ENCODE data around the gene FNDC3A. TPM values are rescaled to one million over a fixed set of nuclear protein-coding genes. Genes with fewer than 3 reads are reported as not detected.
A peak's percentile ranks its signal among the peaks of the same experiment; 100 is the strongest.

The FNDC3A gene
- total RNA-seq, 1 donor from 2014 or later, result 69.3 TPM

DNA sequence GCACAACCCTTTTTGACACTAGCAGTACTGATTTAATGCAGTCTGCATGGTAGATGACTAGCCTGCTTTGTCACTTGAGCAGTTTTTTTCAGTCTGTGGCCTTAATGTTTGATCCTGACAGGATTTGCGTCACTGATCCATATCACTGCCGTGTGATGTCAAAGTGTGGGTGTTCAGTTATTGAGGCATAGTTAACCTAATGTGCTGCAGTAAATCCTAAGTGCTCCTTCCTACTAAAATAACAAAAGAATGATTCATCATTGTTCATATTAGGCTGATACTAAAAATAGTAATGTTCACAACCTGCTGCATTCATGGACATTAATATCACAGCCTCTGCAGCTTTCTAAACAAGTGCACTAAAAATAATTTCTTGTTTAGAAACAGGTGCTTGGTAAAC is 122.5 kb downstream of the FNDC3A start:
- Histone ChIP-seq H3K36me3 (no peaks in the 10 kb centered on the region), H3K4me3 (no peak overlapping the region), H3K4me2 (no peak overlapping the region), H3K9me3 (ENCODE audit: low read depth) (no peaks in the 10 kb centered on the region), H3K79me2 (ENCODE audit: low read depth) (no peaks in the 10 kb centered on the region), H3K27me3 (no peaks in the 10 kb centered on the region), H2AFZ (replicated peaks) (no peak overlapping the region), H4K20me1 (ENCODE audit: low read depth) (no peaks in the 10 kb centered on the region), H3K9ac (no peak overlapping the region), H3K4me1 (no peaks in the 10 kb centered on the region), H3F3A (ENCODE audit: low read depth) (no peaks in the 10 kb centered on the region), H3K27ac (no peak overlapping the region)
- TF ChIP-seq, protein P1, sequence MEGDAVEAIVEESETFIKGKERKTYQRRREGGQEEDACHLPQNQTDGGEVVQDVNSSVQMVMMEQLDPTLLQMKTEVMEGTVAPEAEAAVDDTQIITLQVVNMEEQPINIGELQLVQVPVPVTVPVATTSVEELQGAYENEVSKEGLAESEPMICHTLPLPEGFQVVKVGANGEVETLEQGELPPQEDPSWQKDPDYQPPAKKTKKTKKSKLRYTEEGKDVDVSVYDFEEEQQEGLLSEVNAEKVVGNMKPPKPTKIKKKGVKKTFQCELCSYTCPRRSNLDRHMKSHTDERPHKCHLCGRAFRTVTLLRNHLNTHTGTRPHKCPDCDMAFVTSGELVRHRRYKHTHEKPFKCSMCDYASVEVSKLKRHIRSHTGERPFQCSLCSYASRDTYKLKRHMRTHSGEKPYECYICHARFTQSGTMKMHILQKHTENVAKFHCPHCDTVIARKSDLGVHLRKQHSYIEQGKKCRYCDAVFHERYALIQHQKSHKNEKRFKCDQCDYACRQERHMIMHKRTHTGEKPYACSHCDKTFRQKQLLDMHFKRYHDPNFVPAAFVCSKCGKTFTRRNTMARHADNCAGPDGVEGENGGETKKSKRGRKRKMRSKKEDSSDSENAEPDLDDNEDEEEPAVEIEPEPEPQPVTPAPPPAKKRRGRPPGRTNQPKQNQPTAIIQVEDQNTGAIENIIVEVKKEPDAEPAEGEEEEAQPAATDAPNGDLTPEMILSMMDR (IDR thresholded peaks at IDR 0.05), result no peak
- no peak for TF ChIP-seq EZH2 (IDR thresholded peaks at IDR 0.05)
- TF ChIP-seq EZH2phosphoT487 (IDR thresholded peaks at IDR 0.05), result no peak
- H3K27me3 Mint-ChIP-seq (ENCODE audit: insufficient read depth, low read depth), result no peaks in the 10 kb centered on the region
- no peaks in the 10 kb centered on the region for H3K36me3 Mint-ChIP-seq
- no peak overlapping the region for H3K27ac Mint-ChIP-seq
- H3K9me3 Mint-ChIP-seq, result no peaks in the 10 kb centered on the region
- DNase-seq (ENCODE audit: low spot score), result no peak
- no peaks in the 10 kb centered on the region for H3K4me1 Mint-ChIP-seq
- no peak overlapping the region for H3K4me3 Mint-ChIP-seq

DNA sequence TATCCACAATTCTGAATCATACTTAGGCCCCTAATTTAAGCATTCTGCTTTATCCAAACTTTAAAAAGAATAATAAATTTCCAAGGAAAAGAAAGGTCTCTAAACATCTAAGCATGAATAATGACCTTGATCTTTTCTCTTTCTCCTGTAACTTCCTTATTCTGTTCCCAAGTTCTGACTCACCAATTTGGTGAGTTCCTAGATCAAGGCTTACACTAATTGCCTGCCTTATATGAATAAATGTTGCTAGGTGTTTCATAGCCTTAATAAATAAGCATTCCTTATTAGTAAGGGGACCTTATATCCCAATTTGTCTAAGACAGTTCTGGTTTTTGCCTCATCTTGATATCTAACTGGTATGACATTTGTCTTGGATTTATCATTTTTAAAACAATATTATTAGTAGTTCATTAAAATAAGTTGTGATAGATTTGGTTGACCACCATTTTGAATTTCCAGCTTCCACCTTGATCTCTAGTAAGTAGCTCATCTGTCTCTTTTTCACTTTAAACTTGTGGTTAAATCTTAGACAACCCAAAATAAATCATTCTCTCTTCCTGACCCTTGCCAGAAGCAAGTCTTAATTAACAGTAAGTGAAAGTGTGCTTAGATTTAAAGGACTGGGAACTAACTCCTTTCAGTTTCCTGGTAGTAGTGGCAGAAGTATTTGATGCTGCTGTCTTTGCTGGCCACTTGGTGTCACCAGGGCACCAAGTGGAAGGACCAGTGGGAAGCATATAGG is 123.2 kb downstream of the FNDC3A start:
- Histone ChIP-seq H3K4me3 (no peak overlapping the region), H3K4me2 (no peak overlapping the region), H3K9me3 (ENCODE audit: low read depth) (no peaks in the 10 kb centered on the region), H3K27me3 (no peaks in the 10 kb centered on the region), H3K79me2 (ENCODE audit: low read depth) (no peaks in the 10 kb centered on the region), H3K4me1 (no peaks in the 10 kb centered on the region), H3K27ac (no peak overlapping the region), H3K9ac (no peak overlapping the region), H3F3A (ENCODE audit: low read depth) (no peaks in the 10 kb centered on the region), H2AFZ (replicated peaks) (no peak overlapping the region), H3K36me3 (no peaks in the 10 kb centered on the region), H4K20me1 (ENCODE audit: low read depth) (no peaks in the 10 kb centered on the region)
- no peaks in the 10 kb centered on the region for H3K27me3 Mint-ChIP-seq (ENCODE audit: insufficient read depth, low read depth)
- no peak overlapping the region for H3K27ac Mint-ChIP-seq
- no peak overlapping the region for H3K4me3 Mint-ChIP-seq
- H3K4me1 Mint-ChIP-seq, result no peaks in the 10 kb centered on the region
- TF ChIP-seq, protein P1 (IDR thresholded peaks at IDR 0.05), result peak; percentile 54
- no peak for TF ChIP-seq EZH2phosphoT487 (IDR thresholded peaks at IDR 0.05)
- DNase-seq (ENCODE audit: low spot score), result peak; percentile 29
- no peaks in the 10 kb centered on the region for H3K36me3 Mint-ChIP-seq
- H3K9me3 Mint-ChIP-seq, result no peaks in the 10 kb centered on the region

DNA sequence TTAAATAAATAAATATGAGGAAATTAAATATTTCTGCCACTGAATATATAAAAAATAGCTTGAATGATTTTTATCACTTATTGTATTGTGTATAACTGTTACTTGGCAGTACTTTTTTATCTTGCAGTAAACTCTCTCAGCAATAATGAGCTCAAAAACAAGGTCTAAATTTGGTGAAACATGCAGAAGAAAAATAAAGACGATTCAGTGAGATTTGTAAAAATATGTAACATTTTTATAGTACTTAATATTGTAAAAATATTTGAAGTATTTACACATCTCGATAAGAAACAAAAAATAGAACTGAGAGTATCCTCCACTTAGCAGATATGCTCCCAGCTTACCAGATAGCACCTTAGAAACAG is 123.8 kb downstream of the FNDC3A start:
- Mint-ChIP-seq H3K4me3 (no peak overlapping the region), H3K9me3 (no peaks in the 10 kb centered on the region), H3K27me3 (ENCODE audit: insufficient read depth, low read depth) (no peaks in the 10 kb centered on the region), H3K36me3 (no peaks in the 10 kb centered on the region), H3K4me1 (no peaks in the 10 kb centered on the region), H3K27ac (no peak overlapping the region)
- Histone ChIP-seq H4K20me1 (ENCODE audit: low read depth) (no peaks in the 10 kb centered on the region), H3F3A (ENCODE audit: low read depth) (no peaks in the 10 kb centered on the region), H3K9me3 (ENCODE audit: low read depth) (no peaks in the 10 kb centered on the region), H3K27me3 (no peaks in the 10 kb centered on the region), H3K79me2 (ENCODE audit: low read depth) (no peaks in the 10 kb centered on the region), H3K4me3 (no peak overlapping the region), H3K9ac (no peak overlapping the region), H3K4me2 (no peak overlapping the region), H2AFZ (replicated peaks) (no peak overlapping the region), H3K4me1 (no peaks in the 10 kb centered on the region), H3K36me3 (no peaks in the 10 kb centered on the region), H3K27ac (no peak overlapping the region)
- TF ChIP-seq EZH2phosphoT487 (IDR thresholded peaks at IDR 0.05) (no peak), EZH2 (IDR thresholded peaks at IDR 0.05) (no peak)
- TF ChIP-seq, protein P1 (IDR thresholded peaks at IDR 0.05), result no peak
- no peak for DNase-seq (ENCODE audit: low spot score)

Measured in neural progenitor cell (in vitro differentiated cells).